ENCODE results near the gene SHQ1.

SHQ1 gene

GRCh38 chr3:72847751-72848702 is at the start of gene SHQ1:
Gene SHQ1 (minus strand): TSS chr3:72848445. CDS start chr3:72848340, 105 bp downstream.
- peaks cover 63% of the 10 kb centered on the region for H3K4me1 Mint-ChIP-seq (ENCODE audit: low read depth)
- H3K27ac Mint-ChIP-seq = peak within 1 kb of the TSS; percentile 96
- peaks cover 40% of the 10 kb centered on the region for H3K36me3 Mint-ChIP-seq (ENCODE audit: low read depth)
- DNase-seq = peak; percentile 95
- H3K27me3 Mint-ChIP-seq = no peaks in the 10 kb centered on the region
- peak within 1 kb of the TSS; percentile 97 for H3K4me3 Mint-ChIP-seq
- no peaks in the 10 kb centered on the region for H3K9me3 Mint-ChIP-seq

GRCh38 chr3:72897758-72898007 is 49.4 kb upstream of the SHQ1 start:
- H3K36me3 Mint-ChIP-seq (ENCODE audit: low read depth) = no peaks in the 10 kb centered on the region

GRCh38 chr3:72896996-72897757 is 48.9 kb upstream of the SHQ1 start:
- no peak overlapping the region for H3K27ac Mint-ChIP-seq
- no peaks in the 10 kb centered on the region for H3K9me3 Mint-ChIP-seq
- DNase-seq = no peak
- no peaks in the 10 kb centered on the region for H3K36me3 Mint-ChIP-seq (ENCODE audit: low read depth)
- H3K4me3 Mint-ChIP-seq = no peak overlapping the region
- peaks cover 36% of the 10 kb centered on the region for H3K27me3 Mint-ChIP-seq
- no peaks in the 10 kb centered on the region for H3K4me1 Mint-ChIP-seq (ENCODE audit: low read depth)

More at GRCh38 chr3:72897758-72898007, 49.4 kb upstream of the SHQ1 start:
- Mint-ChIP-seq H3K4me3 (no peak overlapping the region), H3K27ac (no peak overlapping the region), H3K27me3 (peaks cover 31% of the 10 kb centered on the region), H3K9me3 (no peaks in the 10 kb centered on the region), H3K4me1 (ENCODE audit: low read depth) (no peaks in the 10 kb centered on the region)
- no peak for DNase-seq

GRCh38 chr3:72894976-72895552 is 46.8 kb upstream of the SHQ1 start:
- Mint-ChIP-seq H3K4me3 (no peak overlapping the region), H3K36me3 (ENCODE audit: low read depth) (no peaks in the 10 kb centered on the region), H3K4me1 (ENCODE audit: low read depth) (no peaks in the 10 kb centered on the region), H3K9me3 (no peaks in the 10 kb centered on the region), H3K27ac (no peak overlapping the region), H3K27me3 (peaks cover 54% of the 10 kb centered on the region)
- DNase-seq = no peak

- Mint-ChIP-seq H3K27me3 (peaks cover 71% of the 10 kb centered on the region), H3K36me3 (ENCODE audit: low read depth) (no peaks in the 10 kb centered on the region), H3K27ac (no peak overlapping the region), H3K4me3 (no peak overlapping the region), H3K9me3 (no peaks in the 10 kb centered on the region), H3K4me1 (ENCODE audit: low read depth) (peaks cover 11% of the 10 kb centered on the region)
- no peak for DNase-seq
Observed at GRCh38 chr3:72892870-72893269, 44.6 kb upstream of the SHQ1 start.

- no peaks in the 10 kb centered on the region for H3K36me3 Mint-ChIP-seq (ENCODE audit: low read depth)
- DNase-seq = no peak
- peaks cover 17% of the 10 kb centered on the region for H3K4me1 Mint-ChIP-seq (ENCODE audit: low read depth)
- no peak overlapping the region for H3K27ac Mint-ChIP-seq
- H3K9me3 Mint-ChIP-seq = no peaks in the 10 kb centered on the region
- H3K27me3 Mint-ChIP-seq = peaks cover 78% of the 10 kb centered on the region
- H3K4me3 Mint-ChIP-seq = no peak overlapping the region
Observed at GRCh38 chr3:72892081-72892775, 44.0 kb upstream of the SHQ1 start.

- DNase-seq = no peak
- H3K4me1 Mint-ChIP-seq (ENCODE audit: low read depth) = peaks cover 21% of the 10 kb centered on the region
- H3K4me3 Mint-ChIP-seq = no peak overlapping the region
- peaks cover 80% of the 10 kb centered on the region for H3K27me3 Mint-ChIP-seq
- no peak overlapping the region for H3K27ac Mint-ChIP-seq
- no peaks in the 10 kb centered on the region for H3K9me3 Mint-ChIP-seq
- no peaks in the 10 kb centered on the region for H3K36me3 Mint-ChIP-seq (ENCODE audit: low read depth)
Observed at GRCh38 chr3:72891053-72891855, 43.0 kb upstream of the SHQ1 start.

- H3K4me3 Mint-ChIP-seq = no peak overlapping the region
- H3K9me3 Mint-ChIP-seq = no peaks in the 10 kb centered on the region
- H3K27ac Mint-ChIP-seq = no peak overlapping the region
- peaks cover 21% of the 10 kb centered on the region for H3K4me1 Mint-ChIP-seq (ENCODE audit: low read depth)
- peaks cover 82% of the 10 kb centered on the region for H3K27me3 Mint-ChIP-seq
- no peaks in the 10 kb centered on the region for H3K36me3 Mint-ChIP-seq (ENCODE audit: low read depth)
- no peak for DNase-seq
Observed at GRCh38 chr3:72890166-72890925, 42.1 kb upstream of the SHQ1 start.

- DNase-seq = no peak
- Mint-ChIP-seq H3K4me1 (ENCODE audit: low read depth) (peaks cover 21% of the 10 kb centered on the region), H3K4me3 (no peak overlapping the region), H3K27ac (no peak overlapping the region), H3K9me3 (no peaks in the 10 kb centered on the region), H3K36me3 (ENCODE audit: low read depth) (no peaks in the 10 kb centered on the region), H3K27me3 (peaks cover 87% of the 10 kb centered on the region)
Observed at GRCh38 chr3:72889310-72890165, 41.3 kb upstream of the SHQ1 start.

GRCh38 chr3:72888546-72889309 is 40.5 kb upstream of the SHQ1 start:
- H3K36me3 Mint-ChIP-seq (ENCODE audit: low read depth) = no peaks in the 10 kb centered on the region
- peaks cover 87% of the 10 kb centered on the region for H3K27me3 Mint-ChIP-seq
- no peaks in the 10 kb centered on the region for H3K9me3 Mint-ChIP-seq
- no peak for DNase-seq
- peak overlapping the region; percentile 58 for H3K4me3 Mint-ChIP-seq
- H3K27ac Mint-ChIP-seq = no peak overlapping the region
- H3K4me1 Mint-ChIP-seq (ENCODE audit: low read depth) = peaks cover 21% of the 10 kb centered on the region

GRCh38 chr3:72887705-72888545 is 39.7 kb upstream of the SHQ1 start, which contains the start of gene GXYLT2:
Gene GXYLT2 (plus strand): TSS chr3:72888046. CDS start chr3:72888234, 188 bp downstream.
- Mint-ChIP-seq H3K27ac (no peak within 1 kb of the TSS), H3K4me1 (ENCODE audit: low read depth) (peaks cover 21% of the 10 kb centered on the region), H3K27me3 (peaks cover 86% of the 10 kb centered on the region), H3K4me3 (peak within 1 kb of the TSS; percentile 76), H3K36me3 (ENCODE audit: low read depth) (no peaks in the 10 kb centered on the region), H3K9me3 (peaks cover 4% of the 10 kb centered on the region)
- peak; percentile 47 for DNase-seq

All from activated T-cell treated with anti-CD3 and anti-CD28 coated beads, Interleukin-2, amount 50 U/mL, for 24 hours (primary cell).